ENCODE measurements around the gene SKP1. TPM values are rescaled to one million over a fixed set of nuclear protein-coding genes. Genes with fewer than 3 reads are reported as not detected.

The SKP1 gene
- total RNA-seq, 4 donors from 2014 or later = 89.4 to 155 (median 129) TPM

DNA sequence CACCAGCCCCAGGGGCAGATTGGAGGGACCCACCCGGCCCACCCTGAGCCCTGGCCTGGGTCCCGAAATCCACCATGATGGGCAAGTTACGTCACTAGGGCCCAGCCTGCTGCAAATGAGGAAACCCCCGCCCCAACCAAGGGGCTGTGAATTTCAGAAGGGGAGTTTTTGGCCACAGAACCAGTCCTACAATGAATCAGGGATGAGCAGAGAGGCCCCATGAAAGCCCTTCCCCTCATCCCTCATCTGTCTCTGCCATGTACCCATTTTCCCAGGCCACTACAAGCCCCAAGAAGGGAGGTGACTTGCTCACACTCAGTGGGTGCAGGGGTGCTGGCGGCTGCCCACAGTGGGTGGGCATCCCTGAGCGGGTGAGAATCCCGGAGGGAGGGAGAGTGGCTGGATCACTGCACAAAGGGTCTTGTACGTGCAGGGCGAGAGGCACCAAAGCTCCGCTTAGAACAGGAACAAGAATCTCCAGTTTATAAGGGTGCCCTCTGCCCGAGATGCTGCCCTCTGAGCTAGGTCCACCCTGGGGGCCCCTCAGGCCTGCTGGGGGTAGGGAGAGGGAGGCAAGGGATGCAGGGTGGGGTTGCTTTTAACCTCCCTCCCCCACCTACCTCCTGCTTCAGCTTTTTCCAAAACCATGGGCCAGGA is 72.6 kb downstream of the SKP1 start:
- DNase-seq = no peak
- H3K27me3 ChIP-seq = no peaks in the 10 kb centered on the region
- H3K4me1 ChIP-seq = peaks cover 0 to 35% (median 24%) of the 10 kb centered on the region in 4 donors
- no peak overlapping the region for H3K4me3 ChIP-seq
- no peak for TF ChIP-seq POLR2A (IDR thresholded peaks at IDR 0.05)
- TF ChIP-seq, protein P1, sequence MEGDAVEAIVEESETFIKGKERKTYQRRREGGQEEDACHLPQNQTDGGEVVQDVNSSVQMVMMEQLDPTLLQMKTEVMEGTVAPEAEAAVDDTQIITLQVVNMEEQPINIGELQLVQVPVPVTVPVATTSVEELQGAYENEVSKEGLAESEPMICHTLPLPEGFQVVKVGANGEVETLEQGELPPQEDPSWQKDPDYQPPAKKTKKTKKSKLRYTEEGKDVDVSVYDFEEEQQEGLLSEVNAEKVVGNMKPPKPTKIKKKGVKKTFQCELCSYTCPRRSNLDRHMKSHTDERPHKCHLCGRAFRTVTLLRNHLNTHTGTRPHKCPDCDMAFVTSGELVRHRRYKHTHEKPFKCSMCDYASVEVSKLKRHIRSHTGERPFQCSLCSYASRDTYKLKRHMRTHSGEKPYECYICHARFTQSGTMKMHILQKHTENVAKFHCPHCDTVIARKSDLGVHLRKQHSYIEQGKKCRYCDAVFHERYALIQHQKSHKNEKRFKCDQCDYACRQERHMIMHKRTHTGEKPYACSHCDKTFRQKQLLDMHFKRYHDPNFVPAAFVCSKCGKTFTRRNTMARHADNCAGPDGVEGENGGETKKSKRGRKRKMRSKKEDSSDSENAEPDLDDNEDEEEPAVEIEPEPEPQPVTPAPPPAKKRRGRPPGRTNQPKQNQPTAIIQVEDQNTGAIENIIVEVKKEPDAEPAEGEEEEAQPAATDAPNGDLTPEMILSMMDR (IDR thresholded peaks at IDR 0.05) = no peak
- H3K27ac ChIP-seq = peak overlapping the region in 1 of 4 donors; percentile 70
- no peaks in the 10 kb centered on the region for H3K36me3 ChIP-seq
- H3K9me3 ChIP-seq = no peaks in the 10 kb centered on the region

DNA sequence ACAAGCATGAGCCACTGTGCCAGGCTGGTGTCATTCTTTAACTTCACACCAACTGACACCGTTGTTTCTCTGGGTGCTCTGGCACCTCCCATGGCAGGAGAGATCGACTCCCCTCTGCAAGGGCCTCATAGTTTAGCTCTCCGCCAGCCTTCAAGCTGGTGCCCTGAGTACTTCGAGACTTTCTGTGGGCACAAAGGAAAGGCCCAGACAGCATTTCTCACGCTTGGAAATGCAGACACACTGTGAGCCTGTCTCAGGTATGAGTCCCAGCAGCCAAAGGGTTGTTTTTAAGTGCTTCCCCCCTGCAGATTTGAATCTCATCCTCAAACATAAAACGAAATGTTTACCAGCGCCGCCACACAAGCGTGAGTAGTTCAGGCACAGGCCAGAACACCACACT is 73.4 kb downstream of the SKP1 start:
- H3K4me1 ChIP-seq = peaks cover 0 to 40% (median 28%) of the 10 kb centered on the region in 4 donors
- no peaks in the 10 kb centered on the region for H3K9me3 ChIP-seq
- peak in 1 of 3 donors; percentile 22 for DNase-seq
- H3K36me3 ChIP-seq = no peaks in the 10 kb centered on the region
- no peak for TF ChIP-seq POLR2A (IDR thresholded peaks at IDR 0.05)
- TF ChIP-seq, protein P1 (IDR thresholded peaks at IDR 0.05) = no peak
- H3K27me3 ChIP-seq = no peaks in the 10 kb centered on the region
- H3K4me3 ChIP-seq = no peak overlapping the region
- H3K27ac ChIP-seq = peak overlapping the region in 1 of 4 donors; percentile 70

DNA sequence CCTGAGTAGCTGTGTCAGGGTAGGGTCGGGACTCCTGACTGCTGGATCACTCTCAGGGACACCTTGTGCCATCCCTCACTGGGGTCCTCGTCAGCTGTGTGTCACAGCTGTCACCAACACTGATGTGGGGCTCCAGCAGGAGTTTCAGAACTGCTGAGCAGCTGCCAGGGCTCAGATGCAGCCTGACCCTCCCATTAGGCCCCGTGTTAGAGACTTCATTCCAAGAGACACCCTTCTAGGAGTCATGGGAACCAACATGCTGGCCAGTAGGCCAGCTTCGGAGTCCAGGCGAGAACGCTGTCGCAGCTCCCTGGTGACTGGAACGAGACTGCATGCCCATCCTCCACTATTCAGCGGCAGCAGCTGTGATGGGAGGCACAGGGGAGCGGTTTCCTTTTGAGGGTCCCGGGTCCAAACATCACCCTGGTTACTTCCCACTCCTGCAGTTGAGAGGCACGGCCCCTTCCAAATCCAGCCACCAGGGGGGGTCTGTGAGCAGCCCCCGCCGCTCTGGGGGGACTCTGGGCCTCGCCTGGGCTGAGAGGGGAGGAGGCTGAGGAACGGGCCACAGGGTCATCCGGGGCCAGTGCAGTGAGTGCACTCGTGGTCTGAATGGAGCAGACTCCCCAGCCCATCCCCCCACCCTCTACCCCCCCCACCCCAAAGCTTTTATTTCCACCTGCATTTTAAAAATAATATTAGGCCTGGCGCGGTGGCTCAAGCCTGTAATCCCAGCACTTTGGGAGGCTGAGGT is 74.9 kb downstream of the SKP1 start:
- no peak for TF ChIP-seq POLR2A (IDR thresholded peaks at IDR 0.05)
- TF ChIP-seq, protein P1 (IDR thresholded peaks at IDR 0.05) = peak; percentile 67 to 97 (median 78)
- no peaks in the 10 kb centered on the region for H3K36me3 ChIP-seq
- no peaks in the 10 kb centered on the region for H3K9me3 ChIP-seq
- H3K4me3 ChIP-seq = no peak overlapping the region
- H3K27me3 ChIP-seq = no peaks in the 10 kb centered on the region
- peak; percentile 76 to 85 (median 78) for DNase-seq
- H3K4me1 ChIP-seq = peaks cover 0 to 40% (median 32%) of the 10 kb centered on the region in 4 donors
- peak overlapping the region in 1 of 4 donors; percentile 84 for H3K27ac ChIP-seq

DNA sequence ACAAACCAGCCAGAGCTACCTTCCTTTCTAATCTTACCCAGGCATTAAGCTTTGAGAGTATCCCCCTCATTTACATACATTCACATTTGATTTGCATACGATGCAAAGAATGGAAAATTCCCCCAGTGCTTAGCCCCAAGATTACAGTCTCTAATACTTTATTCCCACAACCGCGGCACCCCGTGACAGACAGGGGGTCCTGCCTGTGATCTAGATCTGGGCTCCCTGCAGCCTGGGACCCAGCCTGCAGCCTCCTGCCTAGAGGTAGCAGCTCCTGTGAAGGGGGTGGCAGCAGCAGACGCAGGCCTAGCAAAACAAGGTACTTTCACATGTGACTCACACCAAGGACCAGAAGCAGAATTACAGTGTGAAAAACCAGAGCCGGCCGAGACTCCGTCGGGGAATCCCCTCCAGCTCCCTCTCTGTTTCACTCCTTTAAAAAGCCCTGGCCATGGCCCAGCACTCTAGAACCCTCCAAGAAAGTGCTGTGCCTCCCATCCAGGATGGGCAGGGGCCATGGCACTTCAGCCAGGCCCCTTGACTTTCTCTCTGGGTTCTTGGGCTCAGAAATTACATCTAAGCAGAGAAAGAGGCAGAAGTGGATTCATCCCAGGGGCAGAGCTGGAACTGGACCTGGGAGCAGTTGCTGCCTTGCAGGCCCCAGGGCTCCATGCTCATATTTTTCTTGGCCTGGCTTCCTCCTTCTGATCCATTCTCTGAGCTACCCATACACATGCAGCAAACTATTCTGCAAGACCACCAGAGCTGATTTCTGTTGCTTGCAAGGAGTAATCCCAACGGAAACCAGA is 76.3 kb downstream of the SKP1 start:
- peak overlapping the region; percentile 59 to 84 (median 76) for H3K27ac ChIP-seq
- H3K4me3 ChIP-seq = no peak overlapping the region
- TF ChIP-seq, protein P1 (IDR thresholded peaks at IDR 0.05) = no peak
- TF ChIP-seq POLR2A (IDR thresholded peaks at IDR 0.05) = no peak
- no peaks in the 10 kb centered on the region for H3K9me3 ChIP-seq
- no peaks in the 10 kb centered on the region for H3K27me3 ChIP-seq
- H3K36me3 ChIP-seq = no peaks in the 10 kb centered on the region
- H3K4me1 ChIP-seq = peaks cover 0 to 40% (median 32%) of the 10 kb centered on the region in 4 donors
- peak in 2 of 3 donors; percentile 80 to 87 for DNase-seq

DNA sequence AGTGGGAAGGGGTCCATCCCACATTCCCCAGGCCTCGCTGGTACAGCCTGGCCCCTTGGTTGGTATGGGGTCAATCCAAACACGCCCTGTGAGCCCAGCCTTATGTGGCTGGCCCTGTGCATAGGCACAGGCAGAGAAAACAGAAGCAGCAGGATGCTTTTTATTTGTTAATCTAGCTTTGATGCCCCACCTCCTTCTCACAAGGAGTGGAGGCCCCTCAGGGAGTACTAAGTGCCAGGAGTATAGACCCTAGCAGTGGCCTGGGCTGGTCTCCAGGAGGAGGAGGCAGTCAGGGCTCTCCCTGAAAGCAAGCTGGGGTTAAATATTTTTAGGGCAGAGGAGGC is 76.8 kb downstream of the SKP1 start:
- H3K9me3 ChIP-seq = no peaks in the 10 kb centered on the region
- no peaks in the 10 kb centered on the region for H3K36me3 ChIP-seq
- DNase-seq = no peak
- peaks cover 0 to 42% (median 30%) of the 10 kb centered on the region in 4 donors for H3K4me1 ChIP-seq
- TF ChIP-seq POLR2A (IDR thresholded peaks at IDR 0.05) = no peak
- TF ChIP-seq, protein P1 (IDR thresholded peaks at IDR 0.05) = no peak
- H3K27ac ChIP-seq = peak overlapping the region; percentile 59 to 84 (median 76)
- H3K4me3 ChIP-seq = no peak overlapping the region
- H3K27me3 ChIP-seq = no peaks in the 10 kb centered on the region
